ENCODE measurements around the gene DRG2. TPM values are rescaled to one million over a fixed set of nuclear protein-coding genes. Genes with fewer than 3 reads are reported as not detected.

The DRG2 gene
- total RNA-seq, 1 experiment from 2014 or later, result 42.0 TPM

- H3K27ac ChIP-seq (ENCODE audit: low read length), result no peak overlapping the region
- BruUV-seq (replicated peaks), result no TSS peak
- POLR2A ChIA-PET, result interaction anchor here (0.6 kb wide), 1 partner anchor 996 kb away, joined by 3 read pairs; no protein-coding TSS in a partner anchor
- DNase-seq (ENCODE audit: low read depth, low spot score) (no peak), ATAC-seq (no peak)
- peaks cover 7% of the 10 kb centered on the region for H3K4me1 ChIP-seq (ENCODE audit: control insufficient read depth, insufficient read depth, low read length)
- no peaks in the 10 kb centered on the region; the same call in 1 of the 2 replicates for H3K36me3 ChIP-seq (ENCODE audit: control insufficient read depth, insufficient read depth, low read length)
- no peak for TF ChIP-seq TCF7L2 (IDR thresholded peaks at IDR 0.05; ENCODE audit: low read depth, low read length)
- TF ChIP-seq, protein P1, sequence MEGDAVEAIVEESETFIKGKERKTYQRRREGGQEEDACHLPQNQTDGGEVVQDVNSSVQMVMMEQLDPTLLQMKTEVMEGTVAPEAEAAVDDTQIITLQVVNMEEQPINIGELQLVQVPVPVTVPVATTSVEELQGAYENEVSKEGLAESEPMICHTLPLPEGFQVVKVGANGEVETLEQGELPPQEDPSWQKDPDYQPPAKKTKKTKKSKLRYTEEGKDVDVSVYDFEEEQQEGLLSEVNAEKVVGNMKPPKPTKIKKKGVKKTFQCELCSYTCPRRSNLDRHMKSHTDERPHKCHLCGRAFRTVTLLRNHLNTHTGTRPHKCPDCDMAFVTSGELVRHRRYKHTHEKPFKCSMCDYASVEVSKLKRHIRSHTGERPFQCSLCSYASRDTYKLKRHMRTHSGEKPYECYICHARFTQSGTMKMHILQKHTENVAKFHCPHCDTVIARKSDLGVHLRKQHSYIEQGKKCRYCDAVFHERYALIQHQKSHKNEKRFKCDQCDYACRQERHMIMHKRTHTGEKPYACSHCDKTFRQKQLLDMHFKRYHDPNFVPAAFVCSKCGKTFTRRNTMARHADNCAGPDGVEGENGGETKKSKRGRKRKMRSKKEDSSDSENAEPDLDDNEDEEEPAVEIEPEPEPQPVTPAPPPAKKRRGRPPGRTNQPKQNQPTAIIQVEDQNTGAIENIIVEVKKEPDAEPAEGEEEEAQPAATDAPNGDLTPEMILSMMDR (IDR thresholded peaks at IDR 0.05), result no peak
- TF ChIP-seq, protein P2, sequence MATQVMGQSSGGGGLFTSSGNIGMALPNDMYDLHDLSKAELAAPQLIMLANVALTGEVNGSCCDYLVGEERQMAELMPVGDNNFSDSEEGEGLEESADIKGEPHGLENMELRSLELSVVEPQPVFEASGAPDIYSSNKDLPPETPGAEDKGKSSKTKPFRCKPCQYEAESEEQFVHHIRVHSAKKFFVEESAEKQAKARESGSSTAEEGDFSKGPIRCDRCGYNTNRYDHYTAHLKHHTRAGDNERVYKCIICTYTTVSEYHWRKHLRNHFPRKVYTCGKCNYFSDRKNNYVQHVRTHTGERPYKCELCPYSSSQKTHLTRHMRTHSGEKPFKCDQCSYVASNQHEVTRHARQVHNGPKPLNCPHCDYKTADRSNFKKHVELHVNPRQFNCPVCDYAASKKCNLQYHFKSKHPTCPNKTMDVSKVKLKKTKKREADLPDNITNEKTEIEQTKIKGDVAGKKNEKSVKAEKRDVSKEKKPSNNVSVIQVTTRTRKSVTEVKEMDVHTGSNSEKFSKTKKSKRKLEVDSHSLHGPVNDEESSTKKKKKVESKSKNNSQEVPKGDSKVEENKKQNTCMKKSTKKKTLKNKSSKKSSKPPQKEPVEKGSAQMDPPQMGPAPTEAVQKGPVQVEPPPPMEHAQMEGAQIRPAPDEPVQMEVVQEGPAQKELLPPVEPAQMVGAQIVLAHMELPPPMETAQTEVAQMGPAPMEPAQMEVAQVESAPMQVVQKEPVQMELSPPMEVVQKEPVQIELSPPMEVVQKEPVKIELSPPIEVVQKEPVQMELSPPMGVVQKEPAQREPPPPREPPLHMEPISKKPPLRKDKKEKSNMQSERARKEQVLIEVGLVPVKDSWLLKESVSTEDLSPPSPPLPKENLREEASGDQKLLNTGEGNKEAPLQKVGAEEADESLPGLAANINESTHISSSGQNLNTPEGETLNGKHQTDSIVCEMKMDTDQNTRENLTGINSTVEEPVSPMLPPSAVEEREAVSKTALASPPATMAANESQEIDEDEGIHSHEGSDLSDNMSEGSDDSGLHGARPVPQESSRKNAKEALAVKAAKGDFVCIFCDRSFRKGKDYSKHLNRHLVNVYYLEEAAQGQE (IDR thresholded peaks at IDR 0.05; ENCODE audit: insufficient read depth in 1 of 2, low read depth in 2 of 2, low read length in 1 of 2), result no peak
- no peak for TF ChIP-seq SIN3A (IDR thresholded peaks at IDR 0.05; ENCODE audit: borderline replicate concordance, insufficient read depth, low read depth, low read length)
- TF ChIP-seq POLR2AphosphoS5 (IDR thresholded peaks at IDR 0.05; ENCODE audit: low read depth, low read length), result no peak
- CTCF ChIA-PET, result no interaction called here
- in situ Hi-C loops (cut with HindIII; ENCODE audit: low pct_unique_long_range_greater_than_20kb, low sequenced_read_pairs), result no loop called here
- no peaks in the 10 kb centered on the region for H3K9me3 ChIP-seq (ENCODE audit: control insufficient read depth, insufficient read depth, low read depth, low read length)
- H3K27me3 ChIP-seq (ENCODE audit: control insufficient read depth, insufficient read depth, low read length), result no peaks in the 10 kb centered on the region
- intact Hi-C loops (cut with micrococcal nuclease; ENCODE audit: unreplicated experiment), result no loop called here
- no peak overlapping the region for H3K4me3 ChIP-seq (ENCODE audit: low read depth in 2 of 2, low read length in 2 of 2)
These were observed 3.5 kb upstream of the DRG2 start for GRCh38 chr17:18084256-18084655.

- POLR2A ChIA-PET, result no interaction called here
- Histone ChIP-seq H3K9me3 (ENCODE audit: control insufficient read depth, insufficient read depth, low read depth, low read length) (no peaks in the 10 kb centered on the region), H3K4me1 (ENCODE audit: control insufficient read depth, insufficient read depth, low read length) (peaks cover 7% of the 10 kb centered on the region), H3K27me3 (ENCODE audit: control insufficient read depth, insufficient read depth, low read length) (no peaks in the 10 kb centered on the region), H3K4me3 (ENCODE audit: low read depth in 2 of 2, low read length in 2 of 2) (no peak overlapping the region), H3K36me3 (ENCODE audit: control insufficient read depth, insufficient read depth, low read length) (no peaks in the 10 kb centered on the region; the same call in none of the 2 replicates), H3K27ac (ENCODE audit: low read length) (no peak overlapping the region)
- intact Hi-C loops (cut with micrococcal nuclease; ENCODE audit: unreplicated experiment), result no loop called here
- ATAC-seq (no peak), DNase-seq (ENCODE audit: low read depth, low spot score) (no peak)
- in situ Hi-C loops (cut with HindIII; ENCODE audit: low pct_unique_long_range_greater_than_20kb, low sequenced_read_pairs), result no loop called here
- TF ChIP-seq, protein P1 (IDR thresholded peaks at IDR 0.05), result no peak
- TF ChIP-seq POLR2AphosphoS5 (IDR thresholded peaks at IDR 0.05; ENCODE audit: low read depth, low read length), result no peak
- TSS peak; percentile 76 for BruUV-seq (replicated peaks)
- CTCF ChIA-PET, result interaction anchor here (0.6 kb wide), 1 partner anchor 399 kb away, joined by 5 read pairs; no protein-coding TSS in a partner anchor
These were observed 1.9 kb downstream of the DRG2 start for GRCh38 chr17:18089613-18090012.

Data from Panc1 (cell line).